Tibial nerve (tissue), 4 donors: Measurements from ENCODE around the gene ARHGEF33. TPM values are rescaled to one million over a fixed set of nuclear protein-coding genes. Genes with fewer than 3 reads are reported as not detected.

ENCODE experiments used
- DNase-seq, 2 donors: peaks; one replicate each; pipeline ENCODE4 v3.0.0-alpha.2; 2019; ENCODE audit warnings: low spot score in 2 of 2
- H3K27ac ChIP-seq, 4 donors: fragments of 200-600 bp; sonication (generic) in 3 of 4; one replicate each; pipeline ENCODE4 v1.5.1; 2017 to 2019; ENCODE audit warnings: mild to moderate bottlenecking in 1 of 4
- H3K27me3 ChIP-seq, 2 donors: fragments of 200-600 bp; sonication (generic) in 1 of 2; one replicate each; pipeline versions ENCODE4 v1.5.1 to v1.6.0; 2017 to 2019
- H3K36me3 ChIP-seq, 3 donors: fragments of 200-600 bp; sonication (generic); one replicate each; pipeline ENCODE4 v1.5.1; 2018 to 2019
- H3K4me1 ChIP-seq, 4 donors: fragments of 200-600 bp; sonication (generic) in 3 of 4; one replicate each; pipeline ENCODE4 v1.5.1; 2017 to 2019
- H3K4me3 ChIP-seq, 4 donors: fragments of 200-600 bp; sonication (generic) in 3 of 4; one replicate each; pipeline ENCODE4 v1.5.1; 2017 to 2019; ENCODE audit warnings: mild to moderate bottlenecking in 1 of 4, moderate library complexity in 1 of 4
- H3K9me3 ChIP-seq, 4 donors: fragments of 200-600 bp; sonication (generic) in 3 of 4; one replicate each; pipeline ENCODE4 v1.5.1; 2017 to 2019
- EP300 ChIP-seq, 2 donors: sonication (generic); formaldehyde crosslinking; IDR thresholded peaks; one replicate each; pipeline ENCODE4 v1.6.1; 2017; ENCODE audit warnings: antibody characterized with exemption in 2 of 2, mild to moderate bottlenecking in 1 of 2
- POLR2A ChIP-seq, 2 donors: fragments of 450-650 bp; IDR thresholded peaks; one replicate each; pipeline ENCODE4 v1.6.1; 2017; ENCODE audit warnings: antibody characterized with exemption in 2 of 2, mild to moderate bottlenecking in 2 of 2, moderate library complexity in 2 of 2
- WGBS, 2 donors: methylation state at CpG; one replicate each; pipeline ENCODE4 v1.1.5; 2018; 5-methylcytosine and 5-hydroxymethylcytosine counted together
- total RNA-seq, 4 donors: library from RNA; depleted of rRNA; stranded (reverse); fragments of >200 nt; gene quantifications; one replicate each; pipeline ENCODE4 v1.1.0, GENCODE V29; 2016
- TF ChIP-seq, protein P1 (sequence below), 5 experiments: fragments of 200-600 bp in 3 of 5; fragments of 450-650 bp in 2 of 5; sonication (generic) in 3 of 5; IDR thresholded peaks; one replicate each; pipeline ENCODE4 v1.5.1; 2016 to 2019; ENCODE audit warnings: antibody characterized with exemption in 5 of 5, mild to moderate bottlenecking in 3 of 5, moderate library complexity in 2 of 5

Gene ARHGEF33
- total RNA-seq, 4 donors from 2014 or later: 2.5 to 9.3 (median 4.1) TPM

DNA sequence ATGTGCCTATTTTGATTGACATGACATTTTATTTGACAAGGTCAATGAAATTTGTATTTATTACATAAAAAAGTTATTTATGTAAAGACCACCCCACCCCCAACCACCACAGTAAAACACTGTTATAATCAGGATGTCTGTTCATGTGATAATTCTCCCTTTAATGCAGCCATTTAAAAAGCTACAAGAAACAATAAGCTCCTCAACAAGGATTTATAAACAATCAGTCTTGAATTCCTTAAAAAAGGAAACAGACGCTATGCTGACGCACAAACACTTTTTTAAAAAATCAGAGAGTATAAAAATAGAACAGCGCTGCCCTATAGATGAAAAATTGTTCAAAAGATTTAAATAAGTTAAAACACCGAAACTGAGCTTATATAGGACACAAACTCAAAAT lies 129.0 kb downstream of the ARHGEF33 start:
- Histone ChIP-seq H3K36me3 (peaks cover 0 to 15% (median 0%) of the 10 kb centered on the region in 3 donors), H3K4me3 (no peak overlapping the region), H3K27me3 (no peaks in the 10 kb centered on the region), H3K9me3 (no peaks in the 10 kb centered on the region), H3K4me1 (peaks cover 0 to 8% (median 0%) of the 10 kb centered on the region in 4 donors), H3K27ac (no peak overlapping the region)
- TF ChIP-seq EP300 (IDR thresholded peaks at IDR 0.05): no peak
- TF ChIP-seq, protein P1, sequence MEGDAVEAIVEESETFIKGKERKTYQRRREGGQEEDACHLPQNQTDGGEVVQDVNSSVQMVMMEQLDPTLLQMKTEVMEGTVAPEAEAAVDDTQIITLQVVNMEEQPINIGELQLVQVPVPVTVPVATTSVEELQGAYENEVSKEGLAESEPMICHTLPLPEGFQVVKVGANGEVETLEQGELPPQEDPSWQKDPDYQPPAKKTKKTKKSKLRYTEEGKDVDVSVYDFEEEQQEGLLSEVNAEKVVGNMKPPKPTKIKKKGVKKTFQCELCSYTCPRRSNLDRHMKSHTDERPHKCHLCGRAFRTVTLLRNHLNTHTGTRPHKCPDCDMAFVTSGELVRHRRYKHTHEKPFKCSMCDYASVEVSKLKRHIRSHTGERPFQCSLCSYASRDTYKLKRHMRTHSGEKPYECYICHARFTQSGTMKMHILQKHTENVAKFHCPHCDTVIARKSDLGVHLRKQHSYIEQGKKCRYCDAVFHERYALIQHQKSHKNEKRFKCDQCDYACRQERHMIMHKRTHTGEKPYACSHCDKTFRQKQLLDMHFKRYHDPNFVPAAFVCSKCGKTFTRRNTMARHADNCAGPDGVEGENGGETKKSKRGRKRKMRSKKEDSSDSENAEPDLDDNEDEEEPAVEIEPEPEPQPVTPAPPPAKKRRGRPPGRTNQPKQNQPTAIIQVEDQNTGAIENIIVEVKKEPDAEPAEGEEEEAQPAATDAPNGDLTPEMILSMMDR (IDR thresholded peaks at IDR 0.05): no peak
- no peak for TF ChIP-seq POLR2A (IDR thresholded peaks at IDR 0.05)
- WGBS, 2 donors: 66 to 74% methylated on average over 4 of the region's 4 CpGs
- DNase-seq: no peak

DNA sequence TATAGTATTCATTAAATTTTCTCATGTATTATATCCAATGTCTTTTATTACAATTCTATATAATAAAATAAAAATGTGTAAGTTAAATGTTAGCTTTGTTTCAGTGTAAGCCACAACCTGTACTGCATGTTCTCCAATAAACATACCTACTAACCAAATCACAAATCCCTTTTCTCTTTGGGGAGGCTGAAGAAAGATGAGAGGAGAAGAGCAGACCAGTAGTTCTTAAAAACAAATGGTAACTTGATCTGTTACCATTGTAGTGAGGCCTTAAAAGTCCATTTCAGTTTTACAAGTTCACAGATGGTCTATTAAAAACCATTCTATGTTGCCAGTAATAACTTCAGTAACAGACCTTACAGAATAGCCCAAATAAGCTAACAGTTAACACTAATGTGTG lies 130.7 kb downstream of the ARHGEF33 start:
- Histone ChIP-seq H3K27me3 (no peaks in the 10 kb centered on the region), H3K27ac (peak overlapping the region in 1 of 4 donors; percentile 17), H3K9me3 (no peaks in the 10 kb centered on the region), H3K4me3 (no peak overlapping the region), H3K36me3 (peaks cover 0 to 13% (median 0%) of the 10 kb centered on the region in 3 donors), H3K4me1 (peaks cover 0 to 10% (median 0%) of the 10 kb centered on the region in 4 donors)
- no peak for DNase-seq
- TF ChIP-seq, protein P1 (IDR thresholded peaks at IDR 0.05): no peak
- TF ChIP-seq EP300 (IDR thresholded peaks at IDR 0.05): no peak
- TF ChIP-seq POLR2A (IDR thresholded peaks at IDR 0.05): no peak

DNA sequence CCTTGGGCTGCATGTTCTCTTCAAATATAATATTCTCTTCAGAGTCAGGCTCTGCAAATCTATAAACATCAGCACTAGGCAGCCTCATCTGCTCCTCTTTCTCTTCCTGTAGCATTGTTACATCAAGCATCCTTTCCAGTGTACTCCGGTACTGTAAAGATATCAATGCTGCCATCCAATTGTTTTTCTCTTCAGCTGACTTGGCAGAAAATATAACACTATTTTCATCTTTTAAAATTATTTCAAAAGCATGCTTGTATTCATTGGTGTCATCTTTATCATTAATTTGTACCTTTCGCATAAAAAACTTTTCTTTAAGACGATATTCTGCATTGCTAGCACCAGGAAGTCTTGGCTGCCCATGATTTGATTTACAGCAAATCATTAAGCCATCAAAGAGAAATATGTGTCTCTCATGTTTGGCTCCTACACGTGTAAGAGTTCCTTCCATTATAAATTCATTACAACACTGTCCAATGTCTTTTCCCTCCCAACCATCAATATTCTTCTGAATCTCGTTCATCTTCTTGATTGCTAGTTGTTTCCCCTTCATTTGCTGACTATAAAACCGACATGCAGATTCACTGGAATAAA lies 133.1 kb downstream of the ARHGEF33 start:
- Histone ChIP-seq H3K9me3 (no peaks in the 10 kb centered on the region), H3K4me1 (peaks cover 0 to 2% (median 0%) of the 10 kb centered on the region in 4 donors), H3K4me3 (no peak overlapping the region), H3K27me3 (no peaks in the 10 kb centered on the region), H3K27ac (no peak overlapping the region), H3K36me3 (peaks cover 0 to 21% (median 0%) of the 10 kb centered on the region in 3 donors)
- TF ChIP-seq EP300 (IDR thresholded peaks at IDR 0.05) (no peak), POLR2A (IDR thresholded peaks at IDR 0.05) (no peak)
- TF ChIP-seq, protein P1 (IDR thresholded peaks at IDR 0.05): no peak
- WGBS, 2 donors: 70 to 72% methylated on average over 6 of the region's 6 CpGs
- DNase-seq: no peak

DNA sequence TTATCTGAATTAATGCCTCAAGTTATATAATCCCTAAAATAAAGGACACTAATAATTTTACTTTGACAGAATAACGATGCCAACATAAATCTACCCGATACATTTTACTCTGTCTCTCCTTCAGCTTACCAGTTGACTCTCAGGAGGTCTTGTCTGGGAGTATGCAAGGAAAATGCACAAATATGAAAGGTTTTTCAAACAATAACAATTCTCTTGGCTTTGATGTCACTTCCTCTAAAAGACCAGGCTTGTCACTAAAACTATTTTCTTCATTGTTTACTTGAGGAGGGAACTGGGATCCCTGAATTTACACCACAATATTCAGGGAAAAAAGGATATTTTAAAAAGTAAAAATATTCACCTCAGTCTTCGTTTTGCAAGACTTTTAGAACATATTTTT lies 134.0 kb downstream of the ARHGEF33 start:
- Histone ChIP-seq H3K27ac (no peak overlapping the region), H3K4me1 (peaks cover 0 to 2% (median 0%) of the 10 kb centered on the region in 4 donors), H3K36me3 (peaks cover 0 to 29% (median 0%) of the 10 kb centered on the region in 3 donors), H3K27me3 (no peaks in the 10 kb centered on the region), H3K9me3 (no peaks in the 10 kb centered on the region), H3K4me3 (no peak overlapping the region)
- WGBS, 2 donors: 63 to 72% methylated on average over 3 of the region's 3 CpGs
- TF ChIP-seq, protein P1 (IDR thresholded peaks at IDR 0.05): no peak
- TF ChIP-seq EP300 (IDR thresholded peaks at IDR 0.05) (no peak), POLR2A (IDR thresholded peaks at IDR 0.05) (no peak)
- DNase-seq: no peak

DNA sequence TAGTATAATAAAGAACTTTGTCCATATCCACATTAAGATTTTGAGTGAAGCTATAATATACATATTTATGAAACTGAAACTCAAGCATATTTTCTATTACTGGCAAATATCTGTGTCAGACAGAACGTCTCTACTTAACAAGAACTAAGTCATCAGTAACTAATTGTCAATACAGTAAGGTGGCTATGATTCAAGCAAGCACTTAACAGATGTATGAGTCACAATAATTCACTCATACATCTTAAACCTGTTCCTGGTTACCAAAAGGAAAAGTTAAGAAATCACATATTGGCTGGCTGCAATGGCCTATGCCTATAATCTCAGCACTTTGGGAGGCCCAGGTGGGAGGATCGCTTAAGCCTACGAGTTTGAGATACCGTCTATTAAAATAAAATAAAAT lies 135.2 kb downstream of the ARHGEF33 start:
- WGBS, 2 donors: 85 to 95% methylated on average over 4 of the region's 4 CpGs

More for the DNA sequence above, 135.2 kb downstream of the ARHGEF33 start:
- no peak for DNase-seq
- Histone ChIP-seq H3K4me3 (no peak overlapping the region), H3K36me3 (peaks cover 0 to 29% (median 0%) of the 10 kb centered on the region in 3 donors), H3K27me3 (no peaks in the 10 kb centered on the region), H3K27ac (no peak overlapping the region), H3K9me3 (no peaks in the 10 kb centered on the region), H3K4me1 (peaks cover 0 to 2% (median 0%) of the 10 kb centered on the region in 4 donors)
- TF ChIP-seq EP300 (IDR thresholded peaks at IDR 0.05) (no peak), POLR2A (IDR thresholded peaks at IDR 0.05) (no peak)
- TF ChIP-seq, protein P1 (IDR thresholded peaks at IDR 0.05): no peak
